HEK293T (cell line): ENCODE results near the gene ANAPC5.

ENCODE experiments used
- BHLHE40 ChIP-seq: fragments of 450-650 bp; IDR thresholded peaks from 2 replicates; pipeline ENCODE4 v1.6.1; 2016; ENCODE audit warnings: mild to moderate bottlenecking, moderate library complexity, borderline replicate concordance
- ELF4 ChIP-seq: fragments of 450-650 bp; IDR thresholded peaks from 2 replicates; pipeline ENCODE4 v1.6.1; 2017; ENCODE audit warnings: antibody characterized with exemption
- L3MBTL2 ChIP-seq: fragments of 450-650 bp; conservative IDR thresholded peaks from 2 replicates; pipeline ENCODE4 v1.6.1; 2016; ENCODE audit warnings: mild to moderate bottlenecking
- NFRKB ChIP-seq: fragments of 450-650 bp; IDR thresholded peaks from 2 replicates; pipeline ENCODE4 v1.6.1; 2016; ENCODE audit warnings: mild to moderate bottlenecking, moderate library complexity
- ZNF384 ChIP-seq: fragments of 450-650 bp; IDR thresholded peaks from 2 replicates; pipeline ENCODE4 v1.6.1; 2016
- TF ChIP-seq, protein P1 (sequence below): fragments of 450-650 bp; IDR thresholded peaks from 2 replicates; pipeline ENCODE4 v1.6.1; 2016

DNA sequence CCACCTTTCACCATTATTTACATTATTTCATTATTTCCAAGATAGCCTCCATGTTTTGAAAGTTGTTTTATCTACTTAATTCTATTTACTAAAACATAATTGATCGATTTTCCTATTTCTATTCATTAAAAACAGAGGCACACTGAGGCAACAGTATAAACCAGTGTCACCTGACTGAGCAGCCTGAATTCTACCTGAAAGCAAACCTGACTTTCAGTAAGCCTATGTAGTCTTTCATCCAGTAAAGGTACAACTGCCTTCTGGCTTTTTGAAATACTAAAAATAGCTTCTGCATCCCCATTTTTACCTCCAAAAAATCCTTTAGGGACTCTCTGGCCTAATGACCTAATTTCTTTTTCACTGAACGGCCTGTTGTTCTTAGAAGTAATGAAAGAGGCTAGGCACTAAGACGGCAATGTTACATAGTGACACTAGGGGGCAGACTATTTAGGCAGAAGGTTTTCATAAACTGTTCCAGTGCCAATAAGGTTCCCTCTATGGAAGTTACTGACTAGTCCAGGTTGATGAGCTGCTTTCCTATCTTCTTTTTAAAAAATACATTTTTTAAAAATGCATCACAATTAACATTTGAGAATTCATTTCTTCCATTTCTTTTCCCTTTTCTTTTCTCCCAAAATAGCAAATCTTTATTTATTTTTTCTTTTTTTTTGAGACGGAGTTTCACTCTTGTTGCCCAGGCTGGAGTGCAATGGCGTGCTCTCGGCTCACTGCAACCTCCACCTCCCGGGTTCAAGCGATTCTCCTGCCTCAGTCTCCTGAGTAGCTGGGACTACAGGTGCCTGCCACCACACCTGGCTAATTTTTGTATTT, 17.5 kb downstream of the ANAPC5 start:
- TF ChIP-seq BHLHE40: no peak
- TF ChIP-seq L3MBTL2: no peak
- no peak for TF ChIP-seq NFRKB
- TF ChIP-seq ZNF384: no peak
- TF ChIP-seq ELF4: no peak
- TF ChIP-seq, protein P1, sequence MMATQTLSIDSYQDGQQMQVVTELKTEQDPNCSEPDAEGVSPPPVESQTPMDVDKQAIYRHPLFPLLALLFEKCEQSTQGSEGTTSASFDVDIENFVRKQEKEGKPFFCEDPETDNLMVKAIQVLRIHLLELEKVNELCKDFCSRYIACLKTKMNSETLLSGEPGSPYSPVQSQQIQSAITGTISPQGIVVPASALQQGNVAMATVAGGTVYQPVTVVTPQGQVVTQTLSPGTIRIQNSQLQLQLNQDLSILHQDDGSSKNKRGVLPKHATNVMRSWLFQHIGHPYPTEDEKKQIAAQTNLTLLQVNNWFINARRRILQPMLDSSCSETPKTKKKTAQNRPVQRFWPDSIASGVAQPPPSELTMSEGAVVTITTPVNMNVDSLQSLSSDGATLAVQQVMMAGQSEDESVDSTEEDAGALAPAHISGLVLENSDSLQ: no peak
